GM12874 (cell line): Measurements from ENCODE around the gene ZFYVE28.

Experiments
- CTCF ChIP-seq: IDR thresholded peaks from 2 replicates; pipeline ENCODE4 v1.5.1; 2011; ENCODE audit warnings: low read depth, mild to moderate bottlenecking, control low read depth, low read length, moderate library complexity; ENCODE audit not compliant: insufficient read depth

Gene ZFYVE28

GRCh38 chr4:2245057-2245786, 173.2 kb downstream of the ZFYVE28 start:
- no peak for TF ChIP-seq CTCF

GRCh38 chr4:2243681-2244380, 174.6 kb downstream of the ZFYVE28 start:
- TF ChIP-seq CTCF, result peak; percentile 21; the same call in 1 of the 2 replicates

- no peak for TF ChIP-seq CTCF
Observed at GRCh38 chr4:2241410-2242353, 176.8 kb downstream of the ZFYVE28 start, which contains the start of the genes HAUS3 and POLN. Gene HAUS3 (minus strand): TSS chr4:2242121. CDS start chr4:2240946, 1,175 bp downstream. Gene POLN (minus strand): TSS chr4:2242121. CDS start chr4:2229231, 12,890 bp downstream.

GRCh38 chr4:2241003-2241402, 177.4 kb downstream of the ZFYVE28 start:
- no peak for TF ChIP-seq CTCF

GRCh38 chr4:2236944-2237666, 181.3 kb downstream of the ZFYVE28 start:
- no peak for TF ChIP-seq CTCF

GRCh38 chr4:2231082-2231481, 187.4 kb downstream of the ZFYVE28 start:
- TF ChIP-seq CTCF, result no peak

GRCh38 chr4:2226261-2226660, 192.2 kb downstream of the ZFYVE28 start:
- no peak for TF ChIP-seq CTCF
